ENCODE results near the gene PPP1CA.
A peak's percentile ranks its signal among the peaks of the same experiment; 100 is the strongest.

PPP1CA gene

GRCh38 chr11:67400942-67401494 is 640 bp downstream of the PPP1CA start:
- no peak for DNase-seq

DNA sequence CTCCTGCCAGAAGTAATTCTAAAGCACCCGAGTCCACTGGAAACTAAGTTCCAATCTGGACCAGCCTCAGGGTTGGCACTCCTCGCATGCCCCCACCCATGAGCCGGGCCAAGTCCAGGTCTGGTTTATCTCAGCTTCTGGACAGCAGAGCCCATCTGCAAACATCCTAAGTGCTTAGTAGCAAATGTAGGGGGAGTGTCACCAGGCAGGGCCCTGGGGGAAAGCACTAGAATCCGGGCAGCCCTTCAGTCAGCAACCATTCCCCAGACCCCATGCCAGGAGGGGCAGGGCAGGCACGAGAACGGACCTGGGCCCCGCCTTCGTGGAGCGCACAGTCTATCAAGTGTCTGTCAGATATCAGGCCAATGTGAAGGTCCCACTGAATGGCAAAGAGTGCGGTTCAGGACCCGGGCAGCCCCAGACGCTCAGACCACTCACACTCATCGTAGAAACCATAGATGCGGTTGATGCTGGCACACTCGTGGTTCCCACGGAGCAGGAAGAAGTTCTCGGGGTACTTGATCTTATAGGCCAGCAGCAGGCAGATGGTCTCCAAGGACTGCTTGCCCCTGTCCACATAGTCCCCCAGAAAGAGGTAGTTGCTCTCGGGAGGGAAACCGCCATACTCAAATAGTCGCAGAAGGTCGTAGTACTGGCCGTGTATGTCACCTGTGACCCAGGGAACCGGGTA is 1.3 kb downstream of the PPP1CA start:
- no peak for DNase-seq

DNA sequence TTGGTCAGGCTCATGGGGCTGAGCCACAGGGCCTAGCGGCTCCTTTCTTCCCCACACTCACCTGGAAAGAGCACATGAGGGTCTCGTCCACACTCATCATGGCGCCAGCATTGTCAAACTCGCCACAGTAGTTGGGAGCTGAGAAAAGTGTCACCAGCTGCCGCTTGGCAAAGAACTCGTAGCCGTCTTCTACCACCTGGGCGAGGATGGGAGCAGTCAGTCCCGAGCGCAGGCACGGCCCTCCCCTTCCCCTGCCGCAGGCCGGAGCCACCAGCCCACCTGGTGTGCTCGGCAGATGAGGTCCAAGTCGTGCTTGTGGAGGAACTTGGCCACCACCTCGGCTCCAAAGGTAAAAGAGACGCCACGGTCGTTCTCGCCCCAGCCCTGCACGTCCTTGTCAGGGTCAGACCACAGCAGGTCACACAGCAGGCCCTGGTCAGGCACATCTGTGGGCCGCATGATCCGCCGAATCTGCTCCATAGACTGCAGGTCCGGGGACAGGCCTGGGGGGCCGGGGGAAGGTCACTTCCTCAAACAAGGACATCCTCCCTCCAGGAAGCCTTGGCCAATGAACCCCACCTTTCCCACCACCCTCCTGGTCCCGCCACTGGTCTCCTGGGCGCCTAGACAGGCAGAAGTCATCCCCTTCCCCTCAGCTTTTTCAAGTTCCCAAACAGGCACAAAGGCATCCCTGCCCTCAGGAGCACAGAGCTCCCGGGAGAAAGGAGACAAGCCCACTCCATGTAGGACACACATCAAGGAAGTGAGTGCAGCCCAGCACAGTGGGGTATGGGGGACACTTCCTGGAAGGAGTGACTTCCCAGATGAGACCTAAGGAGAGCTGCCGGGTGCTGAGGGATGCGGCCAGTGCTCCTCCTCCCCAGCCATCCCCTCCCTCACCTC is 2.7 kb downstream of the PPP1CA start:
- no peak for DNase-seq

GRCh38 chr11:67397986-67398660 is 3.5 kb downstream of the PPP1CA start:
- DNase-seq: no peak

GRCh38 chr11:67397536-67397935 is 4.1 kb downstream of the PPP1CA start:
- DNase-seq: no peak

GRCh38 chr11:67396587-67397389 is 4.9 kb downstream of the PPP1CA start:
- DNase-seq: no peak

- no peak for DNase-seq
These were observed 5.4 kb downstream of the PPP1CA start for GRCh38 chr11:67396259-67396581.

DNA sequence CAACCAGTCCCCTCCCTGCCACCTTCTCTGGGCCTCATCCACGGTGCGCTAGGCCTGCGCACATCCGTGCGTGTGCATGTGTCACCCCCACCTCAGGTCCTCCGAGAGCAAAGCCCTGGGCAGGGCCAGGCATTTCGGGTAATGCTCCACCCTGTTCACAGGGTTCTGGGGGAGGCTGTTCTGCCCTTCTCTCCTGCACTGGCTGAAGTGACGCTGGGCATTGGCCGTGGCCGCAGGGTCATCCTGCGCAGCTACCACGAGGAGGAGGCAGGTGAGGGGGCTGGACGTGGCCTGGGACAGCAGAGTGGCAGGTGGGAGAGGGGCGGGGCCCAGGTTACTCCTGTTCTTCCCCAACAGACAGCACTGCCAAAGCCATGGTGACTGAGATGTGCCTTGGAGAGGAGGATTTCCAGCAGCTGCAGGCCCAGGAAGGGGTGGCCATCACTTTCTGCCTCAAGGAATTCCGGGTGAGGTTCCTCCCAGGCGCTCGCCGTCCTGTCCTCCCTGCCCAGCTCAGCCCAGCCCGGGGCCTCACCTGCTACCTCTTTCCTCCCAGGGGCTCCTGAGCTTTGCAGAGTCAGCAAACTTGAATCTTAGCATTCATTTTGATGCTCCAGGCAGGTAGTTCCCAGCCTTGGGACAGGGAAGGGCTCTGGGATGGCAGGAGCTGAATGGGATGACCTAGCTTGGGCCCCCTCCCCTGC is 6.0 kb downstream of the PPP1CA start:
- no peak for DNase-seq

- DNase-seq: no peak
These were observed 7.7 kb downstream of the PPP1CA start for GRCh38 chr11:67393990-67394389.

- DNase-seq: no peak
These were observed 8.2 kb downstream of the PPP1CA start for GRCh38 chr11:67393437-67393836.

GRCh38 chr11:67392183-67392715 is 9.4 kb downstream of the PPP1CA start:
- DNase-seq: no peak

DNA sequence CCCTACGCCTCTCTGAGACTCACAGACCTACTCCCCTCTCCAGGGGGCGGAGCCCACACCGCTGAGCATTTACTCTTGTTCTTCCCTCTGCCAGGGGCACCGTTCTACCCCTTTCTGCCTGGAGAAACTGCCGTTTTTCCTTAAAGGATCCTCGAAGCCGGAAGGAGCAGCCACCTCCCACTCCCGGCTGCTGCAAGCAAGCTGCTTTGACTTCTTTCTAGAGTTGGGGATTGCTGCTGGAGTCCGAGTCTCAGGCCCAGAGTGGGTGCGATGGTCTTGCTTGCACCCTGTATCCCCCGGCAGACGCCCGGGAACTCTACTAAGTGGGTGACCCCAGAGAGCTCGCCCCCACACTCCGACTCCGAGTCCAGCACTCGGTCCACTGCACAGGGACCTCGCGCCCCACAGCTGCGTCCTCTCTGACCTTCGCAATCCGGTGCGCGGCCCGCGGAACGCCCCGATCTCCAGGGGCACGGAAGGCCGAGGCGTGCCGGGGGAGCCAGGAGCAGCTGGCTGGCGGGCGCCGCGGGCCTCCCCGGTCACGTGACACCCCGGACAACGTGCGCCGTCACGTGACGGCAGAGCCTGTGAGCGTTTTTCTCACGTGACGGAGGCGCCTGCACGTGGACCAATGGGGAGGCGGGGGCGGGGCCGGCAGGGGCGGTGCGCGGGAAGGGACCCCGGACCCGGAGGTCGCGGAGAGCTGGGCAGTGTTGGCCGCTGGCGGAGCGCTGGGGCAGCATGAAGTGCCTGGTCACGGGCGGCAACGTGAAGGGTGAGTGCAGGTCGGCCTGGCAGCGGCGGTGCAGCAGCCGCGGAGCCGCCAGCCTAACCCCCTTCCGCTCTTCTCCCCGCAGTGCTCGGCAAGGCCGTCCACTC is 10.1 kb downstream of the PPP1CA start, which contains the start of gene RAD9A:
Gene RAD9A (plus strand): TSS at position 683 of the 879 bp plus-strand sequence. CDS start 59 bp downstream, at position 742.
- DNase-seq: peak; percentile 90 to 92

DNA sequence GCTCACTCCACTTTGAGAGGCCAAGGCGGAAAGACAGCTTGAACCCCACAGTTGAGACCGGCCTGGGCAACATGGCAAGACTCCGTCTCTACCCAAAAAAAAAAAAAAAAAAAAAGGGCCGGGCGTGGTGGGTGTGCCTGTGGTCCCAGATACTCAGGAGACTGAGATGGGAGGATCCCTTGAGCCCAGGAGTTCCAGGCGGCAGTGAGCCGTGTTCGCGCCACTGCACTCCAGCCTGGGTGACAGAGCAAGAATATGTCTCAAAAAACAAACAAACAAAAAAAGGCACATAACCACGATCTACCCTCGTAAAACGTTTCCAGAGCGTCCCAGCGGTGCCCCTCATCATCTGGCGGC is 10.7 kb downstream of the PPP1CA start:
- no peak for DNase-seq

DNA sequence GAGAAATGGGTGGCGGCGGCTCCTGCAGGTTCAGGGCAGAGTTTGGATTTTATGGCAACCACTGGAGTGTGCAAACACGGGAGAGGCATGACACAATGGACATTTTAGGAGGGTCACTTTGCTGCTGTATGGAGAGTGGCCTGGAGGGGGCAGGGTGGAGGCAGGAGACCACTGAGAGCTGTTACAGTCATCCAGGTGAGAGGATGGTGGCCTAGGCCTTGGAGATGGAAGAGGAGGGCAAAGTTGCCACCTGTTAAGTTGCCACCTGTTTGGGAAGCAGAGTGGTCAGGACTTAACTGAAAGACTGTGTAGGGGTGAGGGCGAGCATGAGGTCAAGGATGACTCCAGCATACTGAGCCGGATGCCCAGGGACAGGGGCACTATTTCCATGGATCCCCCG is 12.2 kb downstream of the PPP1CA start:
- DNase-seq: peak; percentile 46 to 51

DNA sequence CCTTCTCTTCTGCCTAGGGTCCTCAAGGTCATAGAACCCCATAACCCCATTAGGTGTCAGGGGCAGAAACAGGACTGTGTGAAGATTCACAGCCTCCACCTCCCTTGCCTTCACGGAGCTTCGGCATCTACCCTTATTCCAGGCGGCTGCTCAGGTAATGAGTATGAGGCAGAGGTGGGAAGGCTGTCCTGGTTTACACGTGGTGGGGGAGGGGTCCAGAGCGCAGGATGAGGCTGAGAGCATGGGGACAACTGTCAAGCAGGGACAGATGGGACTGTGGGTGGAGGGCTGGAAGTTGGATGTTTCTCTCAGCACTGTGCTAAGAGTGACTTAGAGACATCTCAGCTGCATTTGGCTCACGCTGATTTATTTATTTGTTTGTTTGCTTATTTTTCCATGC is 14.1 kb downstream of the PPP1CA start:
- DNase-seq: no peak

GRCh38 chr11:67387069-67387468 is 14.6 kb downstream of the PPP1CA start:
- no peak for DNase-seq

- DNase-seq: no peak
These were observed 16.7 kb downstream of the PPP1CA start for GRCh38 chr11:67384851-67385366.

DNA sequence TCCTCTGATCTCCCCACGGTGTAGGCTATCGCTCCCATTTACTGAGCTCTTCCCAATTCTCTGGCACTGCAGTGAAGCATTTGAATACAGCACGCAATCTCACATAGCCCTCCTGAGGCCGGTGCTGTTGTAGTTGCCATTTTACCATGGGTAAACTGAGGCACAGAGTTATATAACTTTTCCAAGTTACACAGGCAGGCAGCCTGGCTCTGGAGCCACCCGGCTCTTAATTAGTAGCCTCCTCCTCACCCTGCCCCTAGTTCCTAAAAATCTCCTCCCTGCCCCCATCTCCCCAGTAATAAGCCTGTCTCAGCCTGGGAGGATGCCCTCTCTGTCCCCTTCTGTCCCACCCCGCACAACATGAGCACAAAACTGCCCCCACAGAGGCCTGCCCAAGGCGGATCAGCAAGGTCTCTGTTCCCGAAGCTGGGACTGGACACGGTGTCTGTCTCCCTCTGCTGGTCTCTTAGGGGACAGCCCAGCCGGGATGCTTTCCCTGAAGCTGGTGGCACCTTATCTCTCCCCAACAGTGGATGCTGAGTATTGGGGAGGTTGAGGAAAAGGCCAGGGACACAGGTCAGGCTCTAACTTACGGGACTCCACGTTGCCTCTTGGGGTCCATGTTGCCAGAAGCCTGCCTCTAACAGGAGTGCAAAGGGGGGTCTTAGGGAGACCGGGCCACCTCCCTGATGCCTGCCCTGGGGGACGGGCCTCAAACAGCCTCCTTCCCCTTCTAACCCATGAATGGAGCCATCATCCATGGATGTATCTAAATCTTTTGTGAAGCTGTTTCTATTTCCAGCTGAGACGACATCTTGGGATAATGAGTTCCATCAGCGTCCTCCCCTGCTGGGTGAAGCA is 19.2 kb downstream of the PPP1CA start:
- peak; percentile 77 for DNase-seq

DNA sequence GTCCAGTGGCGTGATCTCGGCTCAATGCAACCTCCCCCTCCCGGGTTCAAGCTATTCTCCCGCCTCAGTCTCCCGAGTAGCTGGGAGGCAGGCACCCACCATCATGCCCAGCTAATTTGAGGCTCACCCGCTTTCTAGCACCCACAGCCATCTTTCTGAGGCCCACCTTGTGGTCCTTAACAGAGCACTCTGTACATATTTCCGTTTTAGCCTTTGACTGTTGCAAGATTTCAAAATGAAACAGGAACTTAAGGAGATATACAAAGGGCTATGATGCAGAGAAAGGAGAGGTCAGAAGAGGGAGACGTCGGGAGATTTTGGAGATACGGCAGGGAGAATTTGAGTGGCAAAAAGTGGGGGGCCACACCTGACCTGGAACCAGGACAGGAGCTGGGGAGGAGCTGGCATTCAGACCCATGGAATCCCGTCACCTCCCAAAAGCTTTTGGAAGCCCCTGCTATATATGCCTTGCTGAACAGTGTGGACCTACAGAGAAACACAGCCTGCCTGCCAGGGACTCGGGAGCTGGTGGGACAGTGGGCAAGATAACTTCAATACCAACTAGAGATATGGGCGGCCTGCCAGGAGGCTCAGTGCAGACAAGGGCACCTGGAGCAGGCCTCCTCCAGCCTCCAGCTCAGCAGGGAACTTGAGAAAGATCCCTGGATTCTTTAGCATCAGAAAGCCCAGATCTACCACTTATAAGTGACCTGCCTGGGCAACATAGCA is 20.2 kb downstream of the PPP1CA start:
- no peak for DNase-seq
